CD14-positive monocyte (primary cell): Measurements from ENCODE around the gene CDC14B. TPM values are rescaled to one million over a fixed set of nuclear protein-coding genes. Genes with fewer than 3 reads are reported as not detected.
"Not testable (repeated sequence)": the region's sequence is repeated elsewhere in the genome, so short reads cannot be mapped to it uniquely, and the experiment has no call there.

Experiments
- DNase-seq, 3 donors: peaks; one replicate each; pipeline ENCODE4 v3.0.0-alpha.2; 2011 to 2022
- H2AFZ ChIP-seq: 2 replicates; pipeline ENCODE4 v1.6.0; 2012; ENCODE audit warnings: mild to moderate bottlenecking, low read depth, low read length, inconsistent platforms; ENCODE audit not compliant: insufficient read depth, poor library complexity, severe bottlenecking
- H3K27ac ChIP-seq, 2 donors: 1 replicate in 1 of 2; 2 replicates in 1 of 2; pipeline ENCODE4 v1.5.1; 2012 to 2013; ENCODE audit warnings: low read length in 2 of 2, control low read depth in 1 of 2, inconsistent platforms in 1 of 2, low read depth in 1 of 2, mild to moderate bottlenecking in 1 of 2
- H3K27me3 ChIP-seq, 2 donors: one replicate each; pipeline versions ENCODE4 v1.6.0 to v1.6.1; 2011 to 2013; ENCODE audit warnings: low read length in 2 of 2; ENCODE audit not compliant: control insufficient read depth in 2 of 2, insufficient read depth in 2 of 2
- H3K36me3 ChIP-seq, 2 donors: replicated peaks in 1 of 2; 1 replicate in 1 of 2; 2 replicates in 1 of 2; pipeline versions ENCODE4 v1.5.1 to v1.6.1; 2012 to 2013; ENCODE audit warnings: low read length in 2 of 2, control low read depth in 1 of 2, inconsistent platforms in 1 of 2, mild to moderate bottlenecking in 1 of 2; ENCODE audit not compliant: insufficient read depth in 2 of 2, control insufficient read depth in 1 of 2
- H3K4me1 ChIP-seq, 2 donors: 1 replicate in 1 of 2; 2 replicates in 1 of 2; pipeline versions ENCODE4 v1.5.1 to v1.6.1; 2012 to 2013; ENCODE audit warnings: low read length in 2 of 2, control low read depth in 1 of 2, inconsistent platforms in 1 of 2, mild to moderate bottlenecking in 1 of 2, moderate library complexity in 1 of 2; ENCODE audit not compliant: insufficient read depth in 2 of 2, control insufficient read depth in 1 of 2
- H3K4me2 ChIP-seq: replicated peaks from 2 replicates; pipeline ENCODE3; 2012; ENCODE audit warnings: low read length, moderate library complexity, mild to moderate bottlenecking; ENCODE audit not compliant: poor library complexity, severe bottlenecking; ENCODE audit errors: extremely low read depth
- H3K4me3 ChIP-seq, 3 experiments: fragments of 200-600 bp in 1 of 3; sonication (generic) in 1 of 3; replicated peaks in 1 of 3; 1 replicate in 2 of 3; 2 replicates in 1 of 3; pipeline ENCODE4 v1.5.1; 2011 to 2013; ENCODE audit warnings: low read length in 3 of 3, mild to moderate bottlenecking in 3 of 3, control low read depth in 2 of 3, low read depth in 2 of 3, inconsistent platforms in 1 of 3, moderate library complexity in 1 of 3
- H3K79me2 ChIP-seq: 2 replicates; pipeline ENCODE4 v1.6.0; 2012; ENCODE audit warnings: mild to moderate bottlenecking, control low read depth, inconsistent platforms, low read length, moderate library complexity; ENCODE audit not compliant: insufficient read depth
- H3K9ac ChIP-seq: 2 replicates; pipeline ENCODE4 v1.6.0; 2017; ENCODE audit warnings: low read length, mild to moderate bottlenecking; ENCODE audit not compliant: insufficient read depth, poor library complexity, severe bottlenecking
- H3K9me3 ChIP-seq, 2 donors: replicated peaks in 1 of 2; 1 replicate in 1 of 2; 2 replicates in 1 of 2; pipeline versions ENCODE4 v1.5.1 to v1.6.1; 2012 to 2013; ENCODE audit warnings: low read length in 2 of 2, control low read depth in 1 of 2; ENCODE audit not compliant: control insufficient read depth in 1 of 2, insufficient read depth in 1 of 2
- H4K20me1 ChIP-seq: 2 replicates; pipeline ENCODE4 v1.6.0; 2012; ENCODE audit warnings: mild to moderate bottlenecking, low read length, control low read depth, moderate library complexity; ENCODE audit not compliant: insufficient read depth
- H3K27ac Mint-ChIP-seq, 7 donors: one replicate each; pipeline ENCODE4 v1.8.0; 2020; ENCODE audit warnings: mild to moderate bottlenecking in 7 of 7, mixed read lengths in 7 of 7, moderate library complexity in 6 of 7, inconsistent platforms in 2 of 7
- H3K27me3 Mint-ChIP-seq, 3 donors: one replicate each; pipeline ENCODE4 v1.8.0; 2021 to 2022; ENCODE audit warnings: low read depth in 3 of 3, mild to moderate bottlenecking in 3 of 3, mixed read lengths in 3 of 3, moderate library complexity in 3 of 3, inconsistent platforms in 1 of 3
- H3K36me3 Mint-ChIP-seq, 2 donors: one replicate each; pipeline ENCODE4 v1.8.0; 2020; ENCODE audit warnings: mixed read lengths in 2 of 2, inconsistent platforms in 1 of 2, mild to moderate bottlenecking in 1 of 2
- H3K4me1 Mint-ChIP-seq: one replicate; pipeline ENCODE4 v1.8.0; 2020; ENCODE audit warnings: mild to moderate bottlenecking, mixed read lengths
- H3K4me3 Mint-ChIP-seq, 2 donors: one replicate each; pipeline ENCODE4 v1.8.0; 2020; ENCODE audit warnings: mild to moderate bottlenecking in 2 of 2, mixed read lengths in 2 of 2, moderate library complexity in 1 of 2
- H3K9me3 Mint-ChIP-seq, 7 donors: one replicate each; pipeline ENCODE4 v1.8.0; 2020 to 2022; ENCODE audit warnings: mixed read lengths in 7 of 7, mild to moderate bottlenecking in 6 of 7, moderate library complexity in 6 of 7, inconsistent platforms in 2 of 7
- CTCF ChIP-seq: fragments of 200-600 bp; IDR thresholded peaks from one replicate; pipeline ENCODE4 v1.8.0; 2022; ENCODE audit warnings: antibody characterized with exemption, mild to moderate bottlenecking
- WGBS: methylation state at CpG from one replicate; pipeline ENCODE4 v1.1.5; 2013; ENCODE audit warnings: missing lambda C conversion rate; ENCODE audit not compliant: insufficient coverage; 5-methylcytosine and 5-hydroxymethylcytosine counted together
- intact Hi-C, 2 donors: fragments of 100-400 bp; cut with micrococcal nuclease; formaldehyde crosslinking; loops; one replicate each; pipeline versions ENCODE4 v1.15.0 to v1.15.1; 2023
- polyA plus RNA-seq, 3 donors: library from polyadenylated mRNA; depleted of rRNA in 1 of 3; unstranded in 2 of 3; stranded (reverse) in 1 of 3; fragments of 300-500 nt in 2 of 3; fragments of >200 nt in 1 of 3; fragmentation: Illumina TruSeq in 2 of 3; gene quantifications; 1 replicate in 2 of 3; 2 replicates in 1 of 3; pipeline ENCODE4 v1.2.3, GENCODE V29; 2012 to 2021

CDC14B gene
- polyA plus RNA-seq, 3 donors = 0.03 to 0.47 (median 0.44) TPM

- Histone ChIP-seq H3K4me1 (peaks cover 0 to 3% of the 10 kb centered on the region in 2 donors), H3K4me3 (no peak overlapping the region), H4K20me1 (no peaks in the 10 kb centered on the region), H2AFZ (no peak overlapping the region), H3K9ac (no peak overlapping the region), H3K27me3 (peaks cover 0 to 2% of the 10 kb centered on the region in 2 donors), H3K36me3 (no peaks in the 10 kb centered on the region), H3K9me3 (no peaks in the 10 kb centered on the region), H3K79me2 (no peaks in the 10 kb centered on the region), H3K27ac (no peak overlapping the region), H3K4me2 (no peak overlapping the region)
- Mint-ChIP-seq H3K27me3 (peaks cover 4 to 6% (median 4%) of the 10 kb centered on the region in 3 donors), H3K36me3 (no peaks in the 10 kb centered on the region), H3K27ac (no peak overlapping the region), H3K4me3 (no peak overlapping the region), H3K4me1 (peaks cover 14% of the 10 kb centered on the region), H3K9me3 (peaks cover 0 to 2% (median 0%) of the 10 kb centered on the region in 7 donors)
- no peak for TF ChIP-seq CTCF
- DNase-seq = no peak
- WGBS = 89% methylated on average over 5 of the region's 6 CpGs
- intact Hi-C loops = no loop called here
These were observed 68.2 kb downstream of the CDC14B start for GRCh38 chr9:96551403-96551802.

GRCh38 chr9:96550659-96551058 lies 69.0 kb downstream of the CDC14B start:
- DNase-seq = no peak
- Histone ChIP-seq H3K4me2 (no peak overlapping the region), H3K36me3 (no peaks in the 10 kb centered on the region), H4K20me1 (no peaks in the 10 kb centered on the region), H3K4me3 (no peak overlapping the region), H3K79me2 (no peaks in the 10 kb centered on the region), H3K27ac (no peak overlapping the region), H3K27me3 (peaks cover 0 to 2% of the 10 kb centered on the region in 2 donors), H3K9me3 (no peaks in the 10 kb centered on the region), H3K9ac (no peak overlapping the region), H3K4me1 (peaks cover 0 to 2% of the 10 kb centered on the region in 2 donors), H2AFZ (no peak overlapping the region)
- Mint-ChIP-seq H3K36me3 (no peaks in the 10 kb centered on the region), H3K4me1 (peaks cover 7% of the 10 kb centered on the region), H3K9me3 (peaks cover 0 to 3% (median 1%) of the 10 kb centered on the region in 7 donors), H3K4me3 (no peak overlapping the region), H3K27ac (no peak overlapping the region), H3K27me3 (peaks cover 4 to 6% (median 4%) of the 10 kb centered on the region in 3 donors)
- intact Hi-C loops = no loop called here
- 83% methylated on average over 1 of the region's 4 CpGs for WGBS
- no peak for TF ChIP-seq CTCF

- H3K27ac ChIP-seq, H4K20me1 ChIP-seq, H3K9me3 Mint-ChIP-seq, H3K9me3 ChIP-seq, H3K27ac Mint-ChIP-seq, H2AFZ ChIP-seq, H3K4me2 ChIP-seq, H3K4me1 ChIP-seq, H3K27me3 ChIP-seq, H3K4me3 Mint-ChIP-seq, intact Hi-C loops, DNase-seq, H3K4me1 Mint-ChIP-seq, H3K27me3 Mint-ChIP-seq, H3K36me3 ChIP-seq, H3K79me2 ChIP-seq, H3K36me3 Mint-ChIP-seq, H3K9ac ChIP-seq, H3K4me3 ChIP-seq: not testable (repeated sequence)
- 100% methylated on average over 5 of the region's 15 CpGs for WGBS
These were observed 76.5 kb downstream of the CDC14B start for GRCh38 chr9:96543131-96543530.
